GM19438 (cell line): ENCODE measurements around the gene MAP2.

Experiments used
- ATAC-seq: cut with Tn5 transposase; IDR thresholded peaks from one replicate; pipeline ENCODE4 v1.9.1; 2021; ENCODE audit warnings: low read depth; ENCODE audit not compliant: unreplicated experiment

The MAP2 gene

DNA sequence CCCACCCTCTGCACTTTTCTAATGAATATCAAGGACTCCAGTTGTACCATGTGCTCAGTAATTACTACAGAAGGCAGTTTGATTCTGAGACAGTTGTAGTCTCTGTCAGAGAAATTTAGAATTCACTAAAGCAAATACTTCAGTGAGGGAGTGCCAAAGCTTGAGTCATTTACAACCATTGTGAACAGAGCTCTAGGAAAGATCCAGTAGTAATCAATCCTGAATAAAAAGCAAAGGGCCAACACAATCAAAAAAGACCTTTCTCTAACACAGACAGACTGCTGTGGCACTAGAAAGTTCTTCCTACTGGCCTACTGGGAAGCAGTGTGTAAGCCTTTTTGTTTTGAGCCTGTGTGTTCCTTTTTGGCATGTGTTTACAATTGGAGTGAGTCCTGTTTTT, 212.2 kb downstream of the MAP2 start:
- no peak for ATAC-seq

GRCh38 chr2:209637293-209637692, 213.4 kb downstream of the MAP2 start:
- ATAC-seq = no peak

DNA sequence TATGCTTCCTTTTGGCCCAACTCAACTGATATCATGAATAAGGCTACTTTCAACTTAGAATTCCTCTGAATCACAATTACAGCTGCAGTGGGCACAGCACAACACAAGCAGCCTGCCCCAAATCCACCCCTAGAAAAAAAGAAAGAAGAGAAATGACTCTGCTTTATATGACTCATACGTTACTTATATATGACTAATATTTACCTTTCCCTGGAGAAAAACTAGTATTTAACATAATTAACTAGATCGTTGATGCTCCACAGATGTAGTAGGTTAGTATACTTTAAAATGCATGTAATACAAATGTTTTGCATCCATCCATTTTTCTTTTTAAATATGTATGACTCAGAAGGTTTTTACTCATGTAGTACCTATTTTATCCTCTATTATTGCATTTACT, 214.5 kb downstream of the MAP2 start:
- no peak for ATAC-seq

- no peak for ATAC-seq
Observed at GRCh38 chr2:209640358-209640757, 216.5 kb downstream of the MAP2 start.

DNA sequence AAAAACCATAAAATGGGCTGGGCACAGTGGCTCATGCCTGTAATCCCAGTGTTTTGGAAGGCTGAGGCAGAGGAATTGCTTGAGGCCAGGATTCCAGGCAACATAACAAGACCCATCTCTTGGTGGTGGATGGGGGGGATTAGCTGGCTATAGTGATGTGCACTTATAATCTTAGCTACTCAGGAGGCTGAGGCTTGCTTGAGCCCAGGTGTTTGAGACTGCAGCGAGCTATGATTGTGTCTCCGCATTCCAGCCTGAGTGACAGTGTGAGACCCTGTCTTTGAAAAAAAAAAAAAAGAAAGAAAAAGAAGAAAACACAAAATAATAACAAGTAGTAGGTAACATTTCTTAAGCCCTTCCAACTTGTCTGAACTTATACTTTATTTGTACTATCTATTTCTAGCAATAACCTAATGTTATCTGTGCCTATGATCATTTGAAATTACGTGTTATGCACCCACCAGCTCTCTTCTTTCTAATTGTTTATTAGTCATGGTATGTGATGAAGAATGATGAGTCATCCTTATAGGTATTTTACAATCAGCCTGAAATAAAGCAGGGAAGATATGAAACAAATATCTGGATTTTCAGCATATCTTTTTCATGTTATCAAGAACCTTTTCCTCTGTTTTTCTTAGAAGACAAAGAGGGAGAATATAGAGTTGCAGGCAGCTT, 218.4 kb downstream of the MAP2 start:
- no peak for ATAC-seq

DNA sequence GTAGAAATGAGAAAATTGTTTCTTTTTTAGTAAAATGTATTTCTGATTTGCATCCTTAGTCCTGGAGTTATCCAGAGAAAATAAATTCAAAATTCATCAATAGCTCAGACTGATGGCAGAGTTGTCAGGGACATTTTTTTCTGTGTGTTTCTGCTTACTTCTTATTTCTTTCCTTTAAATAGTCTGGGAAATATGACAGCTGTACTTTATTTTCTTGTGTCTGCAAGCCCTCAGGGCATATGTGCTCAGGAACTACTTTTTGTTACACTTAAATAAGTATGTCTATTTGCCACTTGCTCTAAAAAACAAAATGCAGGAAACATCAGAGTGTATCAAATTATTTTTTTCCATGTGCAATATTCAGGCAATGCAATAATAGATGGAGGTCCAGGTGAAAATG, 221.0 kb downstream of the MAP2 start:
- ATAC-seq = no peak

DNA sequence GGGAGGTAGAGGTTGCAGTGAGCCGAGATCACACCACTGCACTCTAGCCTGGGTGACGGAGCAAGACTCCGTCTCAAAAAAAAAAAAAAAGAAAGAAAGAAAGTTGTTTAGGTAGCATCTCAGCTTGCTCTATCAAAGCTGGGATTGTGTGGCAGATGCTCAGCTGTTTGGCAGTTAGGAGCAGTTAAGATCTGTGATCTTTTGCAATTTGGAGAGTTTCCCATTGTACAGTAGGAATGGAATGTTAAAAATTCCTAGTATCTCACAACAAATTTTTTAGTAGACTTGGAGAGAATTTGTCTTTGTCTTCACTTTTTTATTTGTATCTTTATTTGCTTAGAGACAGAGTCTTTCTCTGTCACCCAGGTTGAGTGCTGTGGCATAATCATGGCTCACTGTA, 224.9 kb downstream of the MAP2 start:
- no peak for ATAC-seq

DNA sequence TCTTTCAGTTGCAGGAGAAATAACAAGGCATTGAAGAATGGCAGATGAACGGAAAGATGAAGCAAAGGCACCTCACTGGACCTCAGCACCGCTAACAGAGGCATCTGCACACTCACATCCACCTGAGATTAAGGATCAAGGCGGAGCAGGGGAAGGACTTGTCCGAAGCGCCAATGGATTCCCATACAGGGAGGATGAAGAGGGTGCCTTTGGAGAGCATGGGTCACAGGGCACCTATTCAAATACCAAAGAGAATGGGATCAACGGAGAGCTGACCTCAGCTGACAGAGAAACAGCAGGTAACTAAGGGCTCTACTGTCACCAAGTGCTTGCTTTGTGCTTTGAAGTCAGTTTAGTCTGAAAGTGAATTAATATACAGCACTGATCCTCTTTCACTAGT, 229.3 kb downstream of the MAP2 start:
- ATAC-seq = no peak

DNA sequence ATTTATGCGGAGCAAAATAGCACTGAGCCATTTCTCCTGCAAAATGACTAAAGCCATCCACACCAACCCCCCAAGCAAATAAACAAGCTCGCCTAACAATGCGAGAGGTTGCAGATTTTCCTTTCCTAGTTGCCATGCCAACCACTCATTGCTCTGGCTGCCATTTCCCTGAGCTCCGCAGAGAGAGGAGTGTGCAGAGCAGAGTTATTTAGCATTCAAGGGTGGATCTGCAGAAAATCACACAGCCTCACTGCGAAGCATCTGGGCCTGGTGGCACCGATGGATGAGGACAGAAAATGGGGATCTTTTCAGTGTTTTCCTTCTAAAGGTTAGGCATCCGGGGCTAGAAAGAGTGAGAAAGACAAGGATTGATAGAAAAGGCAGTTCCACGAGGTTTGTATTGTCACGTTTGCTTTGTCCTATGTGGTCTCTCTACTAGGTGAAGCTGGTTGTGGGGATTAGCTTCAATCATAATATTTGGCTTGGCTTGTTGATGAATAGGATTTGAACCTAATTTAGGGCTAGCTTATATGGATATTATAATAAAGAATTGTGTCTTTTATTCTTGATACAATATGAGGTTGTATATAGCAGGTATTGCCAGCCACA, 237.5 kb downstream of the MAP2 start:
- ATAC-seq = no peak

DNA sequence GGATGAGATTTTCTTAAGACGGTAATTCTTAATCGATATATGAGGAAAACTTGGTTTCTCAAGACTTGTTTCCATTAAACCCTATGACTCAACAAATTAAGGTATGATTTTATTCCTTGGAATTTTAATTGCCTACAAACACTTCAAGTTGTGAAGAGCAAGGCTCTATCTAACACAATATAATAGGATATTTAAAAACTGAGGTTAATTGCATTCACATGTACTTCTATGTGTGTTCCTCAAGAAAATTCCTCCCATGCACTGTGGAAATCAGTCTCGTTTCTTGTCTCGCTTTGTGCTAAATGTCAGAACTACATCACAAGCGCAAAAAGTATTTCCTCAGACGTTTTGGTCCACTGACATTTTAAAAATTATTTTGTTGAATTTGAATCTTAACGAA, 238.2 kb downstream of the MAP2 start:
- ATAC-seq = no peak

DNA sequence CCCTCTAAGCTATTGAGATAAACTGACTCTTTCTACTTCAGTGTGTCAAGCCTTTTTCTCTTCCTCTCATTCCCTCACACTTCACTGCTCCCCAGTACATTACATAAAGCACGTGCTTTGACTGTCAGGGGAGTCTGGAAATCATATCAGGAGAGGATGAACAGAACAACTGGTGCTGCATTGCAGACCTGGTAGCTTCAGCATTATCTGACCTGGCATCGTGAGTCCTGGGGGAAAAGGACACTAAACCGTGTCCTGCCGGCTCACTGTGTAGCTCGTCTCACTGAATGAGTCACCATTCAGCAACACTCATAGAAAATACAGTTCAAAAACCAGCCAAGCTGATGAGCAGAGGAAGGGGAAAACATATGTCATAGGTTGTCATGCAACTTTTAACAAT, 239.3 kb downstream of the MAP2 start:
- peak; percentile 61 for ATAC-seq

GRCh38 chr2:209663656-209664055, 239.8 kb downstream of the MAP2 start:
- no peak for ATAC-seq

GRCh38 chr2:209666296-209666695, 242.4 kb downstream of the MAP2 start:
- ATAC-seq = no peak

- ATAC-seq = no peak
Observed at GRCh38 chr2:209671020-209671680, 247.3 kb downstream of the MAP2 start.

DNA sequence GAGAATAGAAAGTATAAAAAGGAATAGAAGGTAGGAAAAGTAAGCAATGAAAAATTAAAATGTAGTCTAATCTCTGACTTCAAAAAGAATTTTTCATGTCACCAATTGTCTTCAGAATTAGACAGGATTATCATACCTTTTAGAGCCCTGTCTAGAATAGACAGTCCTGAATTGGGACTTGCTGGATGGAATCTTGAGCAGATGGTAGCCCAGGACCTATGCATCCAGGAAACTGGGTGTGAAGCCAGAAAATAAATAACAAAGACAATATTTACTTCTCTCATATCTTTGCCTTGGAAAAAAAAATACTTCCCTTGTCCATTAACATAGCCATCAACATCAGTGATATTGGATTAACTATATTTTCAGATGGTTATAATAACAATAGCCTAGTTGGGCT, 250.0 kb downstream of the MAP2 start:
- no peak for ATAC-seq

- no peak for ATAC-seq
Observed at GRCh38 chr2:209680596-209680995, 256.7 kb downstream of the MAP2 start.

GRCh38 chr2:209681201-209681735, 257.4 kb downstream of the MAP2 start:
- no peak for ATAC-seq

DNA sequence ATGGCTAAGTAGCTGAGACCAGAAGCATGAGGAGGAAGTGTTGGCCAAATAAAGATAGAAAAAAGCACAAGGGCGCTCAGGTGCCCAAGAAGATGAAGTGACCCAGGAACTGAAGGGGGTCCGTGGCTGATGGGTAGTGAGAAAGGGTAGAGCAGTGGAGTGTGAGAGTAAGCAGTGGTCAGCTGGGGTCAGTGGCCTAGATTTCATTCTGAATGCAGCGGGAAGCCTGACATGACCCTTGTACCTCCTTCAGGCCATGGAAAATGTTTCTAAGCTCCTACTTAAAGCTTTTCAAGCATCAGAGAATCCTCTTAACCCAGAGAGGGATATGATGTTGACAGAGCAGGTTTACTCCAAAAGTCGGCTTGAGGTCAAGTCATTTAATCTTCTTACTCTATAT, 258.8 kb downstream of the MAP2 start:
- ATAC-seq = no peak

DNA sequence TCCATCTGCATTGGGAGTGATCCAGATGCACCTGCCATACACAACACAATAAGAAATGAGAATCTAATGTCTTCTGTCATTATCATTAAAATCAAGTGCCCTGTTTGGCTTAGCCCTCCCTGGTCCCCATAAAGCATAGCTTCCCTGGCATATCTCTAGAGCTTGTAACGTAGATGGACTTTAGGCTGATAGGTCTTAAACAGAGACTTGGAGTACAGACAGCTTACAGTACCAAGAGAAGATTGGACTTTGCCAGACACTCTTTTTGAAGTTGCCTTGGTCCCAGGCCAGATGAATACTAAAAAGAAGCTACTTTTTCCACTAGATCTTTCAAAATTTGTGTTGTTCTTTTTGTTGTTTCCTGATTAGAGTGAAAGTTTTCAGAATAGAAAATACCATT, 261.5 kb downstream of the MAP2 start:
- ATAC-seq = no peak

DNA sequence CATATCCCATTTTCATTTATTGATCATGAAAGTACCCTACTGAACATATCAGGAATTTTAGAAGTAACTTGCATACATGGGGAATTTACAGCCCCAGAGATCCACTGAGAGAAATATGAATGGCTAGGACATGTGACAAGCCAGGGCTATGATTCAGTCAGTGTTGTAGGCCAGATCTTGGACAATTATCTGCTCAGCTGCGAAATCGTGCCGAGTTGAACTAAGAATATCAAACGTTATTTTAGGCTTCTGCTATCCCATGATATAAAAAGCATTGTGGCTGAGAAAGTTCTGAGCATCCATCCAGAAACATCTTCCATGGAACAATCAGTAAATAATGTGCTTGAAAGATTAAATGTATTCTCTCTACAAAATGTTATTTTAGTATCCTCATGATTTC, 262.1 kb downstream of the MAP2 start:
- ATAC-seq = no peak

DNA sequence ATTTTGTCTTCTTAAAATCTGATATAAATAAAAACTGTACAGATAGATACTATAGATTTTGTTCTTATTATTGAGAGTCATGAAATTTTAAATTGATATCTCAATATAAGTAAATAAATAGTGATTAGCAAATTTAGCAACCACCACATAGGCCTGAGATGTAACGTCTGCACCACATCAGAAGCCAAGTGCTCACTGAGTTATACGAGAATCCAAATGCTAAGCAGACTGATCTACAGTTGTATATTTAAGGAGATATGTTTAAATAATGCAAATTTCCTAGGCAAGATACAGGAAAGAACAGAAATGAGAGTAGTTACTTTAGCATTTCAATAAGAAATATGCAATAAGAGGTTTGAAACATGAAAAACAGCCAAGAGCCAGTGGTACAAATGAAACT, 262.6 kb downstream of the MAP2 start:
- no peak for ATAC-seq
